ENCODE results near the gene PCGF3.
"Not testable (repeated sequence)": the region's sequence is repeated elsewhere in the genome, so short reads cannot be mapped to it uniquely, and the experiment has no call there.

Gene PCGF3

DNA sequence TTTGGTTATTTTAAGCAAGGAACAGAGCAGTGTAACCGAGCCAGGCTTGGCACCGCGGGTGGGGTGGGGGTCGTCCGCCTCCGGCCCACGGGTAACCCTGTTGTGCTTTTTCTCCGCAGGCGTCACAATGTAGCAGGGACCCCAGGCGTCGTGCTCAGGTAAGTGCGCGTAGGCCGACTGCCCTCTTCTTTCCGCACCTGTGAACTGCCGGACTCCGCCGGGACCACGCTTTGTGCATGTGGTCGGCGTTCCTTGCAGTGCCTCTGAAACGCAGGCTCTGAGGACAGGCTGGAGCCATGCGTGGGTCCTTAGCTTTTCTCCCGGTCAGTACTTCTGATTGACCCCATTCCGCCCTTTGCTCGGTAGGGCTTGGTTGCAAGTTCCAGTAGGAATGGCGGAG lies 24.9 kb downstream of the PCGF3 start:
- no peak overlapping the region for H3K9ac ChIP-seq (ENCODE audit: low read depth, low read length)

GRCh38 chr4:730946-731904 lies 25.6 kb downstream of the PCGF3 start:
- not testable (repeated sequence) for H3K27ac ChIP-seq (ENCODE audit: low read depth, low read length); H3K9ac ChIP-seq (ENCODE audit: low read depth, low read length); H3K4me1 ChIP-seq (ENCODE audit: insufficient read depth, low read length); H3K27me3 ChIP-seq (ENCODE audit: insufficient read depth, low read length); H3K4me3 ChIP-seq (ENCODE audit: low read length); H3K9me3 ChIP-seq (ENCODE audit: insufficient read depth, low read depth, low read length)
- 95% methylated on average over 52 of the region's 68 CpGs for WGBS
- peaks cover 45% of the 10 kb centered on the region for H3K36me3 ChIP-seq (ENCODE audit: insufficient read depth, low read length)

More for the DNA sequence above, 24.9 kb downstream of the PCGF3 start:
- Histone ChIP-seq H3K36me3 (ENCODE audit: insufficient read depth, low read length) (peaks cover 40% of the 10 kb centered on the region), H3K4me1 (ENCODE audit: insufficient read depth, low read length) (no peaks in the 10 kb centered on the region), H3K4me3 (ENCODE audit: low read length) (no peak overlapping the region), H3K27ac (ENCODE audit: low read depth, low read length) (no peak overlapping the region), H3K27me3 (ENCODE audit: insufficient read depth, low read length) (no peaks in the 10 kb centered on the region), H3K9me3 (ENCODE audit: insufficient read depth, low read depth, low read length) (no peaks in the 10 kb centered on the region)
- WGBS = 96% methylated on average over 27 of the region's 27 CpGs

DNA sequence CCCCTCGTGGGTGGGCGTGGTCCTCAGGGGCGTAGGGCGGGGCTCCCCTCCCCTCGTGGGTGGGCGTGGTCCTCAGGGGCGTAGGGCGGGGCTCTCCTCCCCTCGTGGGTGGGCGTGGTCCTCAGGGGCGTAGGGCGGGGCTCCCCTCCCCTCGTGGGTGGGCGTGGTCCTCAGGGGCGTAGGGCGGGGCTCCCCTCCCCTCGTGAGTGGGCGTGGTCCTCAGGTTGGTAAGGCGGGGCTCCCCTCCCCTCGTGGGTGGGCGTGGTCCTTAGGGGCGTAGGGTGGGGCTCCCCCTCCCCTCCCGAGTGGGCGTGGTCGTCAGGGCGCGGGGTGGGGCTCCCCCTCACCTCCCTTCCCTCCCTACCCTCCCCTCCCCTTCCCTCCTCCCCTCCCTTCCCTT lies 26.3 kb downstream of the PCGF3 start:
- H3K9me3 ChIP-seq (ENCODE audit: insufficient read depth, low read depth, low read length); H3K27me3 ChIP-seq (ENCODE audit: insufficient read depth, low read length); H3K27ac ChIP-seq (ENCODE audit: low read depth, low read length); H3K4me3 ChIP-seq (ENCODE audit: low read length); H3K9ac ChIP-seq (ENCODE audit: low read depth, low read length); H3K4me1 ChIP-seq (ENCODE audit: insufficient read depth, low read length): not testable (repeated sequence)
- 88% methylated on average over 17 of the region's 27 CpGs for WGBS
- H3K36me3 ChIP-seq (ENCODE audit: insufficient read depth, low read length) = peaks cover 48% of the 10 kb centered on the region

DNA sequence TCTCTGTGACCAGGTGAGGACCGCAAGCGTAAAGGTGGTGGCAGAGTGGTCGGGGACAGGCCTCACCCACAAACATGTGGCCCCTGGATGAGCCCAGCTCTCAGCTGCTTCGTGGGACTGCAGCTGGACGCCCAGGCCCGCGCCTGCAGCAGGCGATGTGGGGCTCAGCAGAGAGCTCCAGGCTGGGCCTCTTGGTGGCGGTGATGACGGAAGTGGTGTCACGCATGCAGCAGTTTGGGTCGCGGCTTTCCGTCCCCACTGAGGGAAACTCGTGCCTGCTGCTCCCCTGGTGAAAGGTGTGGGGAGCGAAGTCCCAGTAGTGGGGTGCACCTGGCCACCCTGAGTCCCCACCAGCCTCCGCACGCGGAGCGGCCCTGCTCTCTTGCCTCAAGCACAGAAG lies 26.9 kb downstream of the PCGF3 start:
- Histone ChIP-seq H3K4me1 (ENCODE audit: insufficient read depth, low read length) (no peaks in the 10 kb centered on the region), H3K4me3 (ENCODE audit: low read length) (no peak overlapping the region), H3K36me3 (ENCODE audit: insufficient read depth, low read length) (peaks cover 53% of the 10 kb centered on the region), H3K9me3 (ENCODE audit: insufficient read depth, low read depth, low read length) (no peaks in the 10 kb centered on the region), H3K27ac (ENCODE audit: low read depth, low read length) (no peak overlapping the region), H3K9ac (ENCODE audit: low read depth, low read length) (no peak overlapping the region), H3K27me3 (ENCODE audit: insufficient read depth, low read length) (no peaks in the 10 kb centered on the region)
- 97% methylated on average over 20 of the region's 20 CpGs for WGBS

GRCh38 chr4:732911-733630 lies 27.4 kb downstream of the PCGF3 start:
- no peak overlapping the region for H3K4me3 ChIP-seq (ENCODE audit: low read length)
- no peaks in the 10 kb centered on the region for H3K9me3 ChIP-seq (ENCODE audit: insufficient read depth, low read depth, low read length)
- H3K36me3 ChIP-seq (ENCODE audit: insufficient read depth, low read length) = peaks cover 59% of the 10 kb centered on the region
- H3K4me1 ChIP-seq (ENCODE audit: insufficient read depth, low read length) = no peaks in the 10 kb centered on the region
- 95% methylated on average over 32 of the region's 32 CpGs for WGBS
- no peak overlapping the region for H3K27ac ChIP-seq (ENCODE audit: low read depth, low read length)
- H3K27me3 ChIP-seq (ENCODE audit: insufficient read depth, low read length) = no peaks in the 10 kb centered on the region
- no peak overlapping the region for H3K9ac ChIP-seq (ENCODE audit: low read depth, low read length)

GRCh38 chr4:733631-733980 lies 28.0 kb downstream of the PCGF3 start:
- Histone ChIP-seq H3K9ac (ENCODE audit: low read depth, low read length) (no peak overlapping the region), H3K4me3 (ENCODE audit: low read length) (no peak overlapping the region), H3K4me1 (ENCODE audit: insufficient read depth, low read length) (no peaks in the 10 kb centered on the region), H3K9me3 (ENCODE audit: insufficient read depth, low read depth, low read length) (no peaks in the 10 kb centered on the region), H3K36me3 (ENCODE audit: insufficient read depth, low read length) (peaks cover 63% of the 10 kb centered on the region), H3K27me3 (ENCODE audit: insufficient read depth, low read length) (no peaks in the 10 kb centered on the region), H3K27ac (ENCODE audit: low read depth, low read length) (no peak overlapping the region)
- WGBS = 95% methylated on average over 18 of the region's 18 CpGs

DNA sequence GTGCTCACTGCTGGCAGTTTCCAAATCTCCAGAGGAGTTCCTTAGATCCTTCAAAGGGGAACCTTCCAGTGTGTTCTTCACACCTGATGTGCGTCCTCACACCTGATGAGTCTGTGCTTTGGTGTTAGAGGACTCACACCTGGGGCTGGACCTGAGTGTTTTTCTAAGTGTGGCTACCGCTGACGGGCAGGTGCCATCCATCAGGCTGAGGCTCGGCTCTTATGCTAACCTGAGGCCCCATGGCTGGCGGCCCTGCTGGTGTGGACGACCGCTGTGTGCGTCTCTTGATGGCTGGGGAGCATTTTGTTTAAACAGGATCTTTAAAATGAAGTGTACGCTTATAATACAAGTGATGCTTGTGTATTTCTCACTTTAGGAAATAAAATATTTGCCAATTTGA lies 28.4 kb downstream of the PCGF3 start:
- H3K4me1 ChIP-seq (ENCODE audit: insufficient read depth, low read length) = no peaks in the 10 kb centered on the region
- H3K9me3 ChIP-seq (ENCODE audit: insufficient read depth, low read depth, low read length) = no peaks in the 10 kb centered on the region
- WGBS = 94% methylated on average over 9 of the region's 9 CpGs
- peaks cover 66% of the 10 kb centered on the region for H3K36me3 ChIP-seq (ENCODE audit: insufficient read depth, low read length)
- no peak overlapping the region for H3K9ac ChIP-seq (ENCODE audit: low read depth, low read length)
- H3K27ac ChIP-seq (ENCODE audit: low read depth, low read length) = no peak overlapping the region
- no peaks in the 10 kb centered on the region for H3K27me3 ChIP-seq (ENCODE audit: insufficient read depth, low read length)
- no peak overlapping the region for H3K4me3 ChIP-seq (ENCODE audit: low read length)

DNA sequence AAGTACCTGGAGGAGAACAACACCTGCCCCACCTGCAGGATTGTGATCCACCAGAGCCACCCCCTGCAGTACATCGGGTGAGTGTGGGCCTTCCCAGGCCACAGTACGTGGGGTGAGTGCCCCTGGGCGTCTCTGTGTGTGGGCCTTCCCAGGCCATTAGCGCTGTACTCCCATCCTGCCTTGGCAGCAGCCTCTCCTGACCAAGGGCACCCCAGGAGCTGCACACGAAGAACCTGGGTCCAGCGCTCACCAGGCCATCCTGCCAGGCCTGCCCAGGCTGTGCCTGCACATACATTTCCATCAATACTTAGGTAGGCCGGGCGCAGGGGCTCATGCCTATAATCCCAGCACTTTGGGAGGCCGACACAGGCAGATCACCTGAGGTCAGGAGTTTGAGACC lies 29.3 kb downstream of the PCGF3 start:
- H3K27me3 ChIP-seq (ENCODE audit: insufficient read depth, low read length) = no peaks in the 10 kb centered on the region
- H3K9me3 ChIP-seq (ENCODE audit: insufficient read depth, low read depth, low read length) = no peaks in the 10 kb centered on the region
- H3K9ac ChIP-seq (ENCODE audit: low read depth, low read length) = no peak overlapping the region
- H3K4me3 ChIP-seq (ENCODE audit: low read length) = no peak overlapping the region
- peaks cover 75% of the 10 kb centered on the region for H3K36me3 ChIP-seq (ENCODE audit: insufficient read depth, low read length)
- H3K4me1 ChIP-seq (ENCODE audit: insufficient read depth, low read length) = no peaks in the 10 kb centered on the region
- WGBS = 96% methylated on average over 9 of the region's 9 CpGs
- no peak overlapping the region for H3K27ac ChIP-seq (ENCODE audit: low read depth, low read length)

- Histone ChIP-seq H3K4me1 (ENCODE audit: insufficient read depth, low read length) (no peaks in the 10 kb centered on the region), H3K9ac (ENCODE audit: low read depth, low read length) (no peak overlapping the region), H3K4me3 (ENCODE audit: low read length) (no peak overlapping the region), H3K9me3 (ENCODE audit: insufficient read depth, low read depth, low read length) (no peaks in the 10 kb centered on the region), H3K27ac (ENCODE audit: low read depth, low read length) (no peak overlapping the region), H3K36me3 (ENCODE audit: insufficient read depth, low read length) (peaks cover 80% of the 10 kb centered on the region), H3K27me3 (ENCODE audit: insufficient read depth, low read length) (no peaks in the 10 kb centered on the region)
- 95% methylated on average over 8 of the region's 8 CpGs for WGBS
Observed at GRCh38 chr4:735583-735982, 30.0 kb downstream of the PCGF3 start.

- peaks cover 81% of the 10 kb centered on the region for H3K36me3 ChIP-seq (ENCODE audit: insufficient read depth, low read length)
Observed at GRCh38 chr4:736561-736960, 30.9 kb downstream of the PCGF3 start.

DNA sequence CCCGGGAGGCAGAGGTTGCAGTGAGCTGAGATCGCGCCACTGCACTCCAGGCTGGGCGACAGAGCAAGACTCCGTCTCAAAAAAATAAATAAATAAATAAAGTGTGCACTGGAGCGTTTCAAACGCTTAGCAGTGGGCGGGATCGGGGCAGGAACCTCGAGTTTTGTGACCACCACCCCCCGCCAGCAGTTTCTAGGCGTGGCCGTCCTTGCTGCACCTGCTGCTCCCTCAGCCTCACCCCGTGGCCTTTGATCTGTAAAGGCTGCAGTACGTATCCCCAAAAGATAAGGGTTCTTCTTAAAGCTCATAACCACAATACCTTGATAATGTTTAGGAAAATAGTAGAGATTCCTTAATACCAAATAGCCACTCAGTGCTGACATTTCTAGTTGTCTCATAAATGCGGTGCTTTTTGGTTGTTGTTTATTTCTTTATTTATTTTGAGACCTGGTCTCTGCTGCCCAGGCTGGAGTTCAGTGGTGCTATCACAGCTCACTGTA lies 33.2 kb downstream of the PCGF3 start:
- no peaks in the 10 kb centered on the region for H3K4me1 ChIP-seq (ENCODE audit: insufficient read depth, low read length)
- H3K27me3 ChIP-seq (ENCODE audit: insufficient read depth, low read length) = no peaks in the 10 kb centered on the region
- no peak overlapping the region for H3K9ac ChIP-seq (ENCODE audit: low read depth, low read length)
- 95% methylated on average over 16 of the region's 16 CpGs for WGBS
- H3K27ac ChIP-seq (ENCODE audit: low read depth, low read length) = no peak overlapping the region
- no peak overlapping the region for H3K4me3 ChIP-seq (ENCODE audit: low read length)
- H3K9me3 ChIP-seq (ENCODE audit: insufficient read depth, low read depth, low read length) = no peaks in the 10 kb centered on the region
- peaks cover 74% of the 10 kb centered on the region for H3K36me3 ChIP-seq (ENCODE audit: insufficient read depth, low read length)

More at GRCh38 chr4:736561-736960, 30.9 kb downstream of the PCGF3 start:
- not testable (repeated sequence) for H3K27me3 ChIP-seq (ENCODE audit: insufficient read depth, low read length); H3K9me3 ChIP-seq (ENCODE audit: insufficient read depth, low read depth, low read length); H3K9ac ChIP-seq (ENCODE audit: low read depth, low read length); H3K27ac ChIP-seq (ENCODE audit: low read depth, low read length); H3K4me3 ChIP-seq (ENCODE audit: low read length); H3K4me1 ChIP-seq (ENCODE audit: insufficient read depth, low read length)
- WGBS = 97% methylated on average over 30 of the region's 34 CpGs
